Adrenal gland (tissue), 5 donors: ENCODE measurements around the gene ARL8B.

ENCODE experiments used
- CTCF ChIP-seq, 6 experiments: fragments of 450-650 bp in 4 of 6; fragments of 200-600 bp in 2 of 6; sonication (generic) in 1 of 6; IDR thresholded peaks; 1 replicate in 5 of 6; 2 replicates in 1 of 6; pipeline versions ENCODE4 v1.5.1 to v1.8.0; 2016 to 2021; ENCODE audit warnings: antibody characterized with exemption in 6 of 6, mild to moderate bottlenecking in 2 of 6, moderate library complexity in 1 of 6
- POLR2A ChIP-seq, 2 donors: fragments of 450-650 bp; IDR thresholded peaks; one replicate each; pipeline ENCODE4 v1.6.1; 2017; ENCODE audit warnings: antibody characterized with exemption in 2 of 2, mild to moderate bottlenecking in 2 of 2, moderate library complexity in 1 of 2
- donor health status: DM: no; HTN: no; CAD: no.

- TF ChIP-seq CTCF (IDR thresholded peaks at IDR 0.05) = no peak
- TF ChIP-seq POLR2A (IDR thresholded peaks at IDR 0.05) = no peak
These were observed 1.6 kb upstream of the ARL8B start for GRCh38 chr3:5120446-5120845.
